Activated naive CD4-positive, alpha-beta T cell treated with Interleukin-2 at 50 U/mL for 16 hours (primary cell): ENCODE data around the gene AADACL3.
"Not testable (repeated sequence)": the region's sequence is repeated elsewhere in the genome, so short reads cannot be mapped to it uniquely, and the experiment has no call there.

ENCODE experiments used
- DNase-seq: peaks from one replicate; pipeline ENCODE4 v3.0.0-alpha.2; 2020

The AADACL3 gene, protein sequence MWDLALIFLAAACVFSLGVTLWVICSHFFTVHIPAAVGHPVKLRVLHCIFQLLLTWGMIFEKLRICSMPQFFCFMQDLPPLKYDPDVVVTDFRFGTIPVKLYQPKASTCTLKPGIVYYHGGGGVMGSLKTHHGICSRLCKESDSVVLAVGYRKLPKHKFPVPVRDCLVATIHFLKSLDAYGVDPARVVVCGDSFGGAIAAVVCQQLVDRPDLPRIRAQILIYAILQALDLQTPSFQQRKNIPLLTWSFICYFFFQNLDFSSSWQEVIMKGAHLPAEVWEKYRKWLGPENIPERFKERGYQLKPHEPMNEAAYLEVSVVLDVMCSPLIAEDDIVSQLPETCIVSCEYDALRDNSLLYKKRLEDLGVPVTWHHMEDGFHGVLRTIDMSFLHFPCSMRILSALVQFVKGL

DNA sequence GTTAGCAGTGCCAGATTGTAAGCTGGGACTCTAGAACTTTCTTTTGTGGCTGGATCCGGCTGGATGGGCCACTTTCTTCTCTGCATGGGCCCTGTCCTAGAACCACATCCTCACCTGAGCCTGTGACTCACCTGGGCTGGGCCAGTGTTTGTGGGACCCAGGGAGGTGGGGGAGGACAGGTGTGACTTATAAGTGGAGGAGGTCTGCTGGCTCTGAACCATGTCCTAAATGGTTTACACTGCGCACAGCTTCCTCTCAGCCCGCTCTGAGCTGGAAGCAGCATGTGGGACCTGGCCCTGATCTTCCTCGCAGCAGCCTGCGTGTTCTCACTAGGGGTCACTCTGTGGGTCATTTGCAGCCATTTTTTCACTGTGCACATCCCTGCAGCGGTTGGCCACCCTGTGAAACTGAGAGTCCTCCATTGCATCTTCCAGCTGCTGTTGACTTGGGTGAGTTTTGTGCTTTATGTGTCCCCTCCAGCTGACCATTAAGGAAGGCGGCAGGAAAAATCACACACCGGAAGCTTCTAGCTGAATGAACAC, at the start of gene AADACL3:
TSS of gene AADACL3 (plus strand) at position 215 of the 542 bp plus-strand sequence. CDS start at position 282, 67 bp downstream.
- DNase-seq = no peak

DNA sequence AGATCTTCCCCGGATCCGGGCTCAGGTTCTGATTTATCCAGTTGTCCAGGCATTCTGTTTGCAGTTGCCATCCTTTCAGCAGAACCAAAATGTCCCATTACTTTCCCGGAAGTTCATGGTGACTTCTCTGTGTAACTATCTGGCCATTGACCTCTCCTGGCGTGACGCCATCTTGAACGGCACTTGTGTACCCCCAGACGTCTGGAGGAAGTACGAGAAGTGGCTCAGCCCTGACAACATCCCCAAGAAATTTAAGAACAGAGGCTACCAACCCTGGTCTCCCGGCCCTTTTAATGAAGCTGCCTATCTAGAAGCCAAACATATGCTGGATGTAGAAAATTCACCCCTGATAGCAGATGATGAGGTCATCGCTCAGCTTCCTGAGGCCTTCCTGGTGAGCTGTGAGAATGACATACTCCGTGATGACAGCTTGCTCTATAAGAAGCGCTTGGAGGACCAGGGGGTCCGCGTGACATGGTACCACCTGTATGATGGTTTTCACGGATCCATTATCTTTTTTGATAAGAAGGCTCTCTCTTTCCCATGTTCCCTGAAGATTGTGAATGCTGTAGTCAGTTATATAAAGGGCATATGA, 49.7 kb upstream of the AADACL3 start:
- no peak for DNase-seq

DNA sequence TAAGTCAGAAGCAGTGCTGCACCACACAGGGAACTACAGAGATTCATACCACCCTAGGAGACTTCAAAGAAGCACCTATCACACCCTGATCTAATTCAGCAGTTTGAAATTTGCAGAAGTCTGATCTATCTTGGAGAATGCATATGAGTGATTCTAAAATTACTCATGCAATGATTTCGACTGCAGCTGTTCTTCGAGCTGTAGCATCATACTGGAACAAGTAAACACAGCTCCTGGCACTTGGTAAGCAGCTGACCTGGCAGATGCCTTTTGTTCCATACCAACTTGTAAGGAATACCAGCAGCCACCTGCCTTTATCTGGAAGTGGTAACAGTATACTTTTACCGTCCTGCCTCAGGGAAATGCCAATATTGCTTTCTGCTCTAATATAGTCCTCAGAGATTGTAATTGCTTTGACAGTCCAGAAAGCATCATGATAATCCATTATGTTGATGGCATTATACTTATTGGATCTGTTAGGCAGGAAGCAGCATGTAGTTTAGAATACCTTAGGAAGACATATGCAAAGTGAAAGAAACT, 46.3 kb upstream of the AADACL3 start:
- DNase-seq = no peak

DNA sequence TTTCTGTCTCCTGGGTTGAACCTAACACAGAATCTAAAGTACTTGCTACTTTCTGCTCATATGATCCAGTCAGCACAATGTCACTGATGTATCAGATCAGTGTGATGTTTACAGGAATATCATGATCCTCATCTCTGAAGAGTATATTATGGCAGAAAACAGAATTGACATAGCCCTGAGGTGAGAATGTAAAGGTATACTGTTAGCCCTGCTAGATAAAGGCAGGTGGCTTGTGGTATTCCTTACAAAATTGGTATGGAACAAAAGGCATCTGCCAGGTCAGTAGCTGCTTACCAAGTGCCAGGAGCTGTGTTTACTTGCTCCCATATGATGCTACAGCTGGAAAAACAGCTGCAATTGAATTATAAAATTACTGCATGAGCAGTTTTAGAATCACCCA, 41.6 kb upstream of the AADACL3 start:
- no peak for DNase-seq

DNA sequence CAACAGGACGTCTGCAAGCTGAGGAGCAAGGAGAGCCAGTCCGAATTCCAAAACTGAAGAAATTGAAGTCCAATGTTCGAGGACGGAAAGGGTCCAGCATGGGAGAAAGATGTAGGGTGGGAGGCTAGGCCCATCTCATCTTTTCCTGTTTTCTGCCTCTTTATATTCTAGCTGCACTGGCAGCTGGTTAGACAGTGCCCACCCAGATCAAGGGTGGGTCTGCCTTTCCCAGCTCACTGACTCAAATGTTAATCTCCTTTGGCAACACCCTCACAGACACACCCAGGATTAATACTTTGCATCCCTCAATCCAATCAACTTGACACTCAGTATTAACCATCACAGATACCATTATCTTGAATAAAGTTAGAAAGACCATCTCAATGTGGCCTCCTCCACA, 39.8 kb upstream of the AADACL3 start:
- not testable (repeated sequence) for DNase-seq

DNA sequence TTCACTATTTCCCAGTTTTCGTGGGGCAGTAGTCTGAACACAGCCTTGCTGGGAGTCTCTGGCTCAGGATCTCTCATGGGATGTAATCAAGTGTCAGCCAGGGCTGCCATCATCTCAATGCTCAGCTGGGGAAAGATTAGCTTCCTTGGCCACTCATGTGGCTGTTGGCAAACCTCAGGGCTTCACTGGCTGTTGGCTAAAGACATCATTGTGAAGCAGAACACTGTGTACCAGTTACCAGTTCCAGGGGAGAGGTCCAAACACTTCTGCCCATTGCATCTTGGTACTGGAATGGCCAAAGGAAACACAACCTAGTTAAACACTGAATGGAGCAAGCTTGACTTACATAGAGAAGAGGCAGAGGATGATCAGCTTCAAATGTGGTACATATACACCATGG, 38.3 kb upstream of the AADACL3 start:
- DNase-seq = no peak

DNA sequence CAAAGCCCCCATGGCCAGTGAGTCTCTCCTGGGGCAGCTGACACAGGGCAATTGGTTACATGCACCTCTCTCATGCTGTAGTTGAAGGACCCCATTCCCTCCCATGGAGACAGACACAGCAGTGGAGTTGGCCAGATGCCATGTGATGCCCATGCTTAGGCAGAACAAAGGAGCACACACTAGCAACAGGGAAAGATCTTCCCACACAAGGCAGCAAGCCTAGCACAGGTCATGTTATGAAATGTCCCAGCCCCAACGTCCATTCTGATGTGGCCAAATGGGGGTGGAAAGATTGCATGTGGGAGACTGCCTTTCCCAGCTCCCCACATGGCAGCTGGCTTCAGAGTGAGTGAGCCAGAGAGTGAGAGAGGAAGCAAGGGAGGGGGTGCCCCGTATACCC, 37.6 kb upstream of the AADACL3 start:
- no peak for DNase-seq

DNA sequence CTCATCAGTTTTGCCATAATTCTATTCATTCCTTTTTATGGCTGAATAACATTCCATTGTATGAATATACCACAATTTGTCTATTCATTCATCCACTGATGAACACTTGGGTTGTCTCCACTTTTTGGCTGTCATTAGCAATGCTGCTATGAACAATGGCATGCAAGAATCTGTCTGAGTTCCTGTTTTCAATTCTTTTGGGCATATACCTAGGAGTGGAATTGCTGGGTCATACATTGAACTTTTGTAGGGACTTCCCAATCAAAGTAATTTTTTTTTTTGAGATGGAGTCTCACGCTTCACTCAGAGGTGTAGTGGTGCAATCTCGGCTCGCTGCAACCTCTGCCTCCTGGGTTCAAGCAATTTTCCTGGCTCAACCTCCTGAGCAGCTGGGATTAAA, 37.1 kb upstream of the AADACL3 start:
- DNase-seq = no peak

DNA sequence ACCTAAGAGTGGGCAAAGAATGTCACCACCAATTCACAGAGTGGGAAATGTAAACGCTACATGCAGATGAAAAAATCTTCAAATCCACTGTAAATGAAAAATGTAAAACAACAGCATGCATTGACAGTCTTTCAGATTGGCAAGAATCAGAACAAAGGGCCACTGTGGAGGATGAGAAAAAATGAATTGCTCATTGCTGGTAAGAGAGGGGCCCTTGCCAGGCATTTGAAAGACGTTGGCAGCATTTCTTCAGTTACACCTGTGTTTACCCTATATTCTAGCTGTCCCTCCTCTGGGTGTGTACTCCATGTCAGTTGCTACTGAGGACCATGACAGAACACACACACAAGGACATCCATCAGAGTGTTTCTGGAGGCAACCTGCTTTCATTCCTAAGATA, 25.8 kb upstream of the AADACL3 start:
- DNase-seq = no peak

DNA sequence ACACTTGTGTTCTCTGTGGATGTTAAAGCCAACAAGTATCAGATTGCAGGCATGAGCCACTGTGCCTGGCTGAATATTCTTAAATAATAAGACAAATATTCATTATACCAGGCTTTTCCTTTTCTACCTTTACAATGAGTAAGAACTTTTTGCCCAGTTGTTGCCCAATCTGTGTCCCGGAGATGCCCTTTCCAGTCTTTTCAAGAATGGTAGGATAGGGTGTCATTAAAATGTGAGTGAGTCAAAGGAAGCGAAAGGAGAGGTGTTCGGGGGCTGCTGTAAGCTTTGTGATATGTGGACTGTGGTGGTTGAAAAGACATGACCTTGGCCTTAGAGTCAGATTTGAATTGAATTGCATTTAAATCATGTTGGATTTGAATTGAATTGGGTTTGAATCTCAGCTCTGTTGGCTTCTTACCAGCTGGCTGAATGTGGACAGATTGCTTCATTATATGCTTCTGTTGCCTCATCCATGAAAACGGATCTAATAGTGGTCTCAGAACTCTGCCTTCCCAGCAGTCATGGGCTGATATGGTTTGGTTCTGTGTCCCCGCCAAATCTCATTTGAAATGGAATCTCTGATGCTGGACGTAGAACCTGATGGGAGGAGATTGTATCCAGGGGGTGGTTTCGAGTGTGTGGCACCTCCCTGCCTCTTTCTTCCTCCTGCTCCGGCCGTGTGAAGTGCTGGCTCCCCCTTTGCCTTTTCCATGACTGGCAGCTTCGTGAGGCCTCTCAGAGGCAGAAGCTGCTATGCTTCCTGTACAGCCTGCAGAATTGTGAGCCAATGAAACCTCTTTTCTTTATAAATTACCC, 22.7 kb upstream of the AADACL3 start:
- DNase-seq = no peak

DNA sequence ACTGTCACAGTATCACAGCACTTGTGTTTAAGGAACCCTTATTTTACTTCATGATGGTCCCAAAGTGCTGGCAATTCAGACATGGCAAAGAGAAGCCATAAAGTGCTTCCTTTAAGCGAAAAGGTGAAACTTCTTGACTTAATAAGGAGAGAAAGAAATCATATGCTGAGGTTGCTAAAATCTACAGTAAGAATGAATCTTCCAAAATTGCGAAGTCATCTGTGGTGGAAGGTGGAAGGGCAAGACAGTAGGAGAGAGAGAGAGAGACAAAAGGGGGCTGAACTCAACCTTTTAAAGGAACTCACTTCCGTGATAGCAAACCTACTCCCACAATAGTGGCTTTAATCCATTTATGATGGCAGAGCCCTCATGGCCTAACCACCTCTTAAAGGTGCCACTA, 19.3 kb upstream of the AADACL3 start:
- no peak for DNase-seq

DNA sequence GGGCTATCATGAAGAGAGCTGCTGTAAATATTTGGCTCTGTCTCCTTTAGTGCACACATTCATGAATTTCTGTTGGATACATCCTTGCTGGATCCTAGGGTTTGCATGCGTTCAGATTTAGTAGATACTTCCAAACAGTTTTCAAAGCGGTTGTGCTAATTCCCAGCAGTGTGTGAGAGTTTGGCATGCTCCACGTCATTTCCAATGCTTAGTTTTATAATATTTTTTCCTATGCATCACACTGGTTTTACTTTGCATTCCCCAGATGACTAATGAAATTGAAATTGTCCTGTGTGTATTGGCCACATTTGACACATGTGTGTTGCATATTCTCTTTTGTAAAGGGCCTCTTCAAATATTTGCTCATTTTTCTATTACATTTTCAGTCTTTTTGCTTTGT, 18.5 kb upstream of the AADACL3 start:
- no peak for DNase-seq

DNA sequence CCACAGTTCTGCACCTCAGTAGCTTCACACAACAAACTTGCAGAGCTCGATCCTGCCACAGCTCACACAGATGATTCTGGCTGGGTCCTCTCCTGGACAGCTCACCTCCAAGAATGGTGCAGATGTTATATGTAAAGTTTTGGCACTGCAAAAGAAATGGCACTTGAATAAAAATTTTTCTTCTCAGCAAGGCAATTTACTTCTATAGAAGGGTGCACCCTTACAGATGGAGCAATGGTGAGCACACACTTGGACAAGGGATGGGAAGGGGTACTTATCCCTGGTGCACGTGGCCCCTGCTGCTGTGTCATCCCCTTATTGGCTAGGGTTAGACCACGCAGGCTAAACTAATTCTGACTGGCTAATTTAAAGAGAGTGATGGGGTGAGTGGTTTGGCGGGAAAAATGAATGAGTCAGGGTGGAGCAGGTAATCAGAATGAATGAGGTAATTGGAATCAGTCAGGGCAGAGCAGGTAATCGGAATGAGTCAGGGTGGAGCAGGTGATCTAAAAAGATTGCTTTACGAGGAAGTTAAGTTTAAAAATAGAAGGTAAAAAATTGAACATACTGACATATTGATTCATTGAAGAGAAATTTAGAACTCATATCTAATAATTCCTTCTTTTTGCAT, 12.0 kb upstream of the AADACL3 start:
- DNase-seq = no peak

DNA sequence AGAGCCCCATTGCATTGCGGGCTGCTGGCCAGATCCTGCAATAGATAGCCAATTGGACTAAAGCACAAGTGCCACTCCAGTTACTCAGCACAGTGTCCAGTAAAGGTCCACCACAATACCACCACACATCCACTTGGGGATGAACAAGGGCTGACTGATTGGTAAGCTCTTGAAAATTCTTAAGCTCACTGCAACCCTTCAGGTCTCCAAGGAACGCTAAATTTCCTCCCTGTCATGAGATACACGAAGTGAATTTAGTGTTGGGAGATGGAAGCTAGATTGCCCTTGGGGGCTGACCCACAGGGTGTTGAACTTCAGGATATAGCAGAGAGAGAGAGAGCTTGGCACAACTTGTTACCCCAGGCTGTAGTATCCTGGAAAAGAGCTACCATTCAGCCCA, 9.8 kb upstream of the AADACL3 start:
- DNase-seq = no peak

DNA sequence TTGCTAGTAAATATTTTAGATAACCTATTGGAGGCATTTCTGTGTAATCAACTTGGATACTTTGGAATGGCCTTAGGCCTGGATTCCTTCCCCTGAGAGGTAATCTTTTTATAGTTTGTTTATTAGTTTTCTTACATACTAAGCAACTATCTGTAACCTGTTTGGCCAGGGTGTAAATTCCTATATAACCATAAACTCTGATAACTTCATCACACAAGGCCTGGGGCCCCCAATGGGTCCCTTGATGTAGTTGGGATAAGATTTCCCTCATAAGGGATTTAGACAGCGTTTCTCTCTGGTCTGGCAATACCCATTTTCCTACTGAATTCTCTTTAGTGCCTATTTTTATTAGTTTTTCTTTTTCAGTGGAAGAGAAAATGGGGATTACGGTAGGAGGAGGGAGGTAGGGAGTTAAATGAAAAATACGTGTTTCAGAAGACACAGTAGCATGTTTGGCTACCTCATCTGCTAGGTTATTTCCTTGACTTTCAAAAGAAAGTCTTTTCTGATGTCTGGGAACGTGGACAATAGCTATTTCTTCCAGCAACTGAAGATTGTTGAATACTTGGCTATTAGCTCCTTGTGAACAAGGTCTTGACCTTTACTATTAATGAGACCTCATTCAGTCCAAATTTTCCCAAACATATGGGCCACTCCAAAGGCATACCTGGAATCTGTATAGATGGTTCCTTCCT, 7.4 kb upstream of the AADACL3 start:
- no peak for DNase-seq

DNA sequence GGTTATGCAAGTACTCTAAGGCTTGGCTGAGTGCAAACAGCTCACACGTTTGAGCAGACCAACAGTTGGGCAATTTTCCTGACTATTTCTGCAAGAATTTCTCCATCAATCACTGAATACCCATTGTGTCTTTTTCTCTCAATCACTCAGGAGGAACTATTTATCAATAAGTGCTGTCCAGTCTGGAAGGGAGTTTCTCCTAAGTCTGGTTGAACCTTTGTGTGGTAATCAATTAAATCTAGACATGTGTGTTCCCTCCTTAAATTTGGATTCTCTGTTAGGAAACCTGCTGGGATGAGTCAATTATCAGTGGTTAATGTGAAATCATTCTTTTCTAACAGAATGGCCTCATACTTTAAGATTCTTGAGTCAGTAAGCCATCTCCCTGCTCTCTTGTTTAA, 6.8 kb upstream of the AADACL3 start:
- no peak for DNase-seq

DNA sequence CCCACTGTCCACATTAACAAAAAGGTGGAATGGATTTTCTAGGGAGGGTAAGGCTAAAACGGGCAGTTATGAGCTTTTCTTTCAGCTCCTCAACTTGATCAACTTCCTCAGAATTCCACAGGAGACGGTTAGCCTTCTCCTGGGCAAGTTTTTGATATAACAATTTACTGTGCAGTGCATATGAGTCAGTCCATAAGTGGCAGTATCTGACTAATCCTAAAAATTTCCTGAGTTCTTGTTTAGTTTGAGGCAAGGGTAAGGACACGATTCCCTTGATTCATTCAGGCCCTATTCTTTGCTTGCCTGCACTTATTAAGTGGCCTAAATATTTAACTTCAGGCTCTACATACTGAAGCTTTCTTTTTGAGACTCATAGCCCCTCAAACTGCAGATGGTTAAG, 6.2 kb upstream of the AADACL3 start:
- DNase-seq = no peak

DNA sequence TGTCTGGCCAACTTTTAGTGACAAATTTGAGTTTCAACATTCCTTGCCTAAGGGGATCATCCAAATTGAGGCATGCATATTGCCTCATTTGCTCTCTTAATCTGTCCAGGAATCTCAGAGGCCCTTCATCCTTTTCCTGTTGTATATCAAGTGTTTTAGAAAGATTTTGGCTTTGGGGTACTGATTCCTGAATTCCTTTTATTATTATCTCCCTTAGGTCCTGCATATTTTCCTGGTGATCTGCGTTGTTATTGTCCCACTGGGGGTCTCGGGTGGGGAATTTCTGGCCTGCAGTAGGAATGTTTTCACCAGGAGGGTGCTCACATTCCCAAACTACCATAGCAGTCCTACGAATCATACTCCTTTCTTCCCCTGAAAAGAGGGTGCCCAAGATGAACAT, 4.4 kb upstream of the AADACL3 start:
- DNase-seq = no peak

DNA sequence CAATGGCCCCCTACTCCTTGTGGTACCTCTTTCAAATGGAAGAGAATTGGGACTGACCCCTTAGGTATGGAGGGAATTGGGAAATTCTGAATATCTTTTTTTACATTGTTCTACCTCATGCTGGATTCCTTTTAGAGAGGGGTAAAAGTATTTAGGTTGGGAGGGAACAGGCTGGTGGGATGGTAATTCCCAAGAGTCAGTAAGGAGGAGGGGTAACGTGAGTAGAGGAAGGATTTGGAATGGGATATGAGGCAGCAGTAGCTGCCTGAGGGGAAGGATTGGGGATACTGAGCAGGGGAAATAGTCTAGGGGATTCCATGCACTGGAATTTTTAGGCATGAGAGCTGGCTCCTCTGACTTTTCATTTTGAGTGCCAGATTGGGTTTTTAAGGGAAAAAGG, 3.8 kb upstream of the AADACL3 start:
- DNase-seq = no peak

DNA sequence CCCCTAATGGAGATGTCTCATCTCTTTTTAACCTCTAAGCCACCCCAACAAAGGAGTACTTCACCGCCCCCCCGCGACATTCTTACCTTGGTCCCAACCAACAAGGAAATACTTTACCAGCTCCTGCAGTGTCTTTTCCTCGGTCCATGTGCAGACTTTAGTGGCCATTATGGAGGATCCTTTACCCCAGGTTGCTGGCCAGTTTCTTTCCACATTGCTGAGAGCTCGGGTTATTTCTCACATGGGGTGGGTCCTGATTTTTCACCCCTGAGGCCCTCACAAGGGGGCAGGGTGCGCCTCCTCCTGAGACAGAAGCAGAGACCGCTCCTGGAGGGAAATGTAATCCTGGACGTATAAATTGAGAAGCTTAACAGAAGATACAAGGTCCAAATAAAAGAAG, 3.0 kb upstream of the AADACL3 start:
- no peak for DNase-seq

DNA sequence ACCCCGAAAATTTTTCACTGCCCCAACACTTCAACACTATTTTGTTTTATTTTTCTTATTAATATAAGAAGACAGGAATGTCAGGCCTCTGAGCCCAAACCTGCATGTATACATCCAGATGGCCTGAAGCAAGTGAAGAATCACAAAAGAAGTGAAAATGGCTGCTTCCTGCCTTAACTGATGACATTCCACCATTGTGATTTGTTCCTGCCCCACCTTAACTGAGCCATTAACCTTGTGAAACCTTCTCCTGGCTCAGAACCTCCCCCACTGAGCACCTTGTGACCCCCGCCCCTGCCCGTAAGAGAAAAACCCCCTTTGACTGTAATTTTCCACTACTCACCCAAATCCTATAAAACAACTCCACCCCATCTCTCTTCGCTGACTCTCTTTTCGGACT, 2.3 kb upstream of the AADACL3 start:
- not testable (repeated sequence) for DNase-seq
